CD4-positive, alpha-beta T cell treated with Interleukin-21 for 1 hour (primary cell): ENCODE data around the gene GMDS.

Experiments used
- DNase-seq: peaks from one replicate; pipeline ENCODE4 v3.0.0-alpha.2; 2020

GMDS gene

GRCh38 chr6:1594445-1595200, 650.8 kb downstream of the GMDS start:
- no peak for DNase-seq

- no peak for DNase-seq
These were observed 651.5 kb downstream of the GMDS start for GRCh38 chr6:1593958-1594314.

- DNase-seq = no peak
These were observed 652.0 kb downstream of the GMDS start for GRCh38 chr6:1593286-1593957.

GRCh38 chr6:1592852-1593251, 652.6 kb downstream of the GMDS start:
- DNase-seq = no peak

- no peak for DNase-seq
These were observed 653.5 kb downstream of the GMDS start for GRCh38 chr6:1591926-1592325.

- DNase-seq = no peak
These were observed 654.2 kb downstream of the GMDS start for GRCh38 chr6:1591243-1591642.

- DNase-seq = no peak
These were observed 654.8 kb downstream of the GMDS start for GRCh38 chr6:1590580-1590979.

- no peak for DNase-seq
These were observed 656.2 kb downstream of the GMDS start for GRCh38 chr6:1589208-1589607.

- DNase-seq = no peak
These were observed 657.4 kb downstream of the GMDS start for GRCh38 chr6:1587977-1588376.

GRCh38 chr6:1587546-1587945, 657.9 kb downstream of the GMDS start:
- no peak for DNase-seq

GRCh38 chr6:1586861-1587450, 658.4 kb downstream of the GMDS start:
- DNase-seq = no peak

GRCh38 chr6:1586256-1586655, 659.1 kb downstream of the GMDS start:
- DNase-seq = no peak

GRCh38 chr6:1585669-1586049, 659.7 kb downstream of the GMDS start:
- no peak for DNase-seq

GRCh38 chr6:1584996-1585668, 660.3 kb downstream of the GMDS start:
- DNase-seq = no peak

- DNase-seq = no peak
These were observed 661.3 kb downstream of the GMDS start for GRCh38 chr6:1584146-1584545.

GRCh38 chr6:1581120-1581991, 664.0 kb downstream of the GMDS start:
- no peak for DNase-seq

GRCh38 chr6:1580585-1580984, 664.8 kb downstream of the GMDS start:
- no peak for DNase-seq

GRCh38 chr6:1580109-1580508, 665.3 kb downstream of the GMDS start:
- DNase-seq = no peak

GRCh38 chr6:1579096-1579495, 666.3 kb downstream of the GMDS start:
- no peak for DNase-seq

- DNase-seq = no peak
These were observed 667.3 kb downstream of the GMDS start for GRCh38 chr6:1577896-1578745.

GRCh38 chr6:1577146-1577680, 668.2 kb downstream of the GMDS start:
- DNase-seq = no peak

- DNase-seq = no peak
These were observed 668.7 kb downstream of the GMDS start for GRCh38 chr6:1576711-1577110.
